Uterus (tissue), 4 donors: ENCODE results near the gene SBDS. TPM values are rescaled to one million over a fixed set of nuclear protein-coding genes. Genes with fewer than 3 reads are reported as not detected.
"Not testable (repeated sequence)": the region's sequence is repeated elsewhere in the genome, so short reads cannot be mapped to it uniquely, and the experiment has no call there.

ENCODE experiments used
- DNase-seq, 2 donors: peaks; one replicate each; pipeline ENCODE4 v3.0.0-alpha.2; 2019 to 2020
- H3K27ac ChIP-seq, 2 donors: fragments of 200-600 bp; sonication (generic); 1 replicate in 1 of 2; 2 replicates in 1 of 2; pipeline ENCODE4 v1.5.1; 2016 to 2018
- H3K27me3 ChIP-seq, 2 donors: fragments of 200-600 bp; sonication (generic); one replicate each; pipeline ENCODE4 v1.5.1; 2018 to 2019; ENCODE audit warnings: control low read depth in 1 of 2
- H3K36me3 ChIP-seq, 2 donors: fragments of 200-600 bp; sonication (generic); one replicate each; pipeline ENCODE4 v1.5.1; 2019; ENCODE audit warnings: control low read depth in 1 of 2
- H3K4me1 ChIP-seq, 2 donors: fragments of 200-600 bp; sonication (generic); one replicate each; pipeline ENCODE4 v1.5.1; 2018 to 2019; ENCODE audit warnings: control low read depth in 1 of 2
- H3K4me3 ChIP-seq, 2 donors: fragments of 200-600 bp; sonication (generic); 1 replicate in 1 of 2; 2 replicates in 1 of 2; pipeline ENCODE4 v1.5.1; 2018 to 2019; ENCODE audit warnings: mild to moderate bottlenecking in 1 of 2
- H3K9me3 ChIP-seq, 2 donors: fragments of 200-600 bp; sonication (generic); one replicate each; pipeline ENCODE4 v1.5.1; 2019; ENCODE audit warnings: control low read depth in 1 of 2
- POLR2A ChIP-seq, 2 donors: fragments of 450-650 bp; IDR thresholded peaks; one replicate each; pipeline ENCODE4 v1.6.1; 2016; ENCODE audit warnings: antibody characterized with exemption in 2 of 2, mild to moderate bottlenecking in 1 of 2, moderate library complexity in 1 of 2
- intact Hi-C: fragments of 100-400 bp; cut with DNase I; formaldehyde crosslinking; loops from one replicate; pipeline ENCODE4 v1.15.1; 2023; ENCODE audit warnings: low total_unique reads
- total RNA-seq, 4 donors: library from RNA; depleted of rRNA in 3 of 4; stranded (reverse); fragments of >200 nt in 3 of 4; gene quantifications; one replicate each; pipeline versions ENCODE4 v1.1.0 to v1.2.4, GENCODE V29; 2014 to 2023
- TF ChIP-seq, protein P1 (sequence below), 4 experiments: fragments of 200-600 bp in 2 of 4; fragments of 450-650 bp in 2 of 4; sonication (generic) in 2 of 4; IDR thresholded peaks; one replicate each; pipeline ENCODE4 v1.5.1; 2016 to 2019; ENCODE audit warnings: antibody characterized with exemption in 4 of 4, mild to moderate bottlenecking in 2 of 4, moderate library complexity in 1 of 4
- donor health status: DM: yes; HTN: yes; CAD: no.

The SBDS gene
- total RNA-seq, 4 donors from 2014 or later, result 57.1 to 134 (median 94.8) TPM

GRCh38 chr7:66994691-66995049, 716 bp downstream of the SBDS start:
- DNase-seq, result peak; percentile 50 to 72
- TF ChIP-seq, protein P1, sequence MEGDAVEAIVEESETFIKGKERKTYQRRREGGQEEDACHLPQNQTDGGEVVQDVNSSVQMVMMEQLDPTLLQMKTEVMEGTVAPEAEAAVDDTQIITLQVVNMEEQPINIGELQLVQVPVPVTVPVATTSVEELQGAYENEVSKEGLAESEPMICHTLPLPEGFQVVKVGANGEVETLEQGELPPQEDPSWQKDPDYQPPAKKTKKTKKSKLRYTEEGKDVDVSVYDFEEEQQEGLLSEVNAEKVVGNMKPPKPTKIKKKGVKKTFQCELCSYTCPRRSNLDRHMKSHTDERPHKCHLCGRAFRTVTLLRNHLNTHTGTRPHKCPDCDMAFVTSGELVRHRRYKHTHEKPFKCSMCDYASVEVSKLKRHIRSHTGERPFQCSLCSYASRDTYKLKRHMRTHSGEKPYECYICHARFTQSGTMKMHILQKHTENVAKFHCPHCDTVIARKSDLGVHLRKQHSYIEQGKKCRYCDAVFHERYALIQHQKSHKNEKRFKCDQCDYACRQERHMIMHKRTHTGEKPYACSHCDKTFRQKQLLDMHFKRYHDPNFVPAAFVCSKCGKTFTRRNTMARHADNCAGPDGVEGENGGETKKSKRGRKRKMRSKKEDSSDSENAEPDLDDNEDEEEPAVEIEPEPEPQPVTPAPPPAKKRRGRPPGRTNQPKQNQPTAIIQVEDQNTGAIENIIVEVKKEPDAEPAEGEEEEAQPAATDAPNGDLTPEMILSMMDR (IDR thresholded peaks at IDR 0.05), result peak in 1 of 4 experiments; percentile 21
- peak; percentile 13 to 71 for TF ChIP-seq POLR2A (IDR thresholded peaks at IDR 0.05)
- intact Hi-C loops, H3K36me3 ChIP-seq, H3K9me3 ChIP-seq, H3K27me3 ChIP-seq, H3K4me1 ChIP-seq: not testable (repeated sequence)
- Histone ChIP-seq H3K27ac (peak overlapping the region; percentile 97 to 100), H3K4me3 (peak overlapping the region; percentile 55 to 87)

GRCh38 chr7:66994051-66994450, 1.3 kb downstream of the SBDS start:
- H3K4me1 ChIP-seq, H3K36me3 ChIP-seq, H3K27me3 ChIP-seq, DNase-seq, intact Hi-C loops, H3K9me3 ChIP-seq: not testable (repeated sequence)
- H3K27ac ChIP-seq, result peak overlapping the region; percentile 97 to 100
- peak overlapping the region; percentile 55 to 87 for H3K4me3 ChIP-seq

- H3K4me1 ChIP-seq, H3K27ac ChIP-seq, H3K4me3 ChIP-seq, H3K27me3 ChIP-seq, H3K36me3 ChIP-seq, H3K9me3 ChIP-seq, DNase-seq, intact Hi-C loops: not testable (repeated sequence)
These were observed 5.8 kb downstream of the SBDS start for GRCh38 chr7:66989552-66989951.

DNA sequence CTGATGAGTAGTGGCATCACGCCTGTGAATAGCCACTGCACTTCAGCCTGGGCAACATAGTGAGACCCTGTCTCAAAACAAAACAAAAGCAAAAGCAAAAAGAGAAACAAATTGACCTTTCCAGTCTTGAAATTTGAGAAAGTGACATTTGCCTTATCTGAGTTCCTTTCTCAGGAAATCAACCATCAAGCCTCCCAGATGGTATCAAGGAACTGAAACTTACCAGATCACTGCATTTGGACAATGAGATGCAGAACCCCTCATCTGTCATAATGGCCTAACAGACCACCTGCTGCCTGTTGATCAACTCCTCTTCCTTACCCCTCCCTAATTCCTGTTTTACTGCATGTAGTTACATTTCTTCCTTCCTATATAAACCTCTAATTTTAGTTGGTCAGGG, 15.1 kb downstream of the SBDS start:
- H3K36me3 ChIP-seq, H3K4me3 ChIP-seq, H3K27me3 ChIP-seq, H3K9me3 ChIP-seq, H3K4me1 ChIP-seq, DNase-seq, intact Hi-C loops, H3K27ac ChIP-seq: not testable (repeated sequence)

GRCh38 chr7:66979013-66979412, 16.4 kb downstream of the SBDS start:
- H3K27ac ChIP-seq, H3K36me3 ChIP-seq, H3K4me1 ChIP-seq, H3K9me3 ChIP-seq, DNase-seq, H3K4me3 ChIP-seq, H3K27me3 ChIP-seq, intact Hi-C loops: not testable (repeated sequence)

DNA sequence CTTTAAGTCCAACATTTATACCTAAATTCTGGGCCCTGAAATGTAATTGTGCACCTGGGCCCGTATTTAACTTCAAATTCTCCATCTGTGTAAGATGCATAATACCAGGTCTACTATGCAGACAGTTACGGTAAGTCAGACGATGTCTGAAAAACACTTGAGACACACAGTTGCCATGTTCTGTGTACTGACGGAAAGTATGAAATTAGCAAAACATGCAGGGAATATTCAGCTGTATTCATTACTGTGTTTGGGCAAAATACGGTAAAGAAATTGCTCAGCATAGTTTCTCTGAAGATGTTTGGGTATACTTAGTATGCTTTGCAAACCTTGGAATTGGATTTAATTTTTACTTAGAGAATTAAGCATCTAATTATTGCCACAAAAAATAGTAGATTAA, 17.1 kb downstream of the SBDS start:
- H3K27me3 ChIP-seq, DNase-seq, intact Hi-C loops, H3K9me3 ChIP-seq, H3K36me3 ChIP-seq, H3K4me1 ChIP-seq, H3K27ac ChIP-seq, H3K4me3 ChIP-seq: not testable (repeated sequence)

GRCh38 chr7:66974986-66975590, 20.3 kb downstream of the SBDS start:
- Histone ChIP-seq H3K4me1 (no peaks in the 10 kb centered on the region), H3K27me3 (no peaks in the 10 kb centered on the region), H3K36me3 (no peaks in the 10 kb centered on the region), H3K9me3 (no peaks in the 10 kb centered on the region), H3K27ac (no peak overlapping the region), H3K4me3 (no peak overlapping the region)
- intact Hi-C loops, result no loop called here
- DNase-seq, result no peak
- no peak for TF ChIP-seq POLR2A (IDR thresholded peaks at IDR 0.05)
- TF ChIP-seq, protein P1 (IDR thresholded peaks at IDR 0.05), result no peak

- Histone ChIP-seq H3K4me1 (no peaks in the 10 kb centered on the region), H3K4me3 (no peak overlapping the region), H3K9me3 (no peaks in the 10 kb centered on the region), H3K36me3 (no peaks in the 10 kb centered on the region), H3K27me3 (no peaks in the 10 kb centered on the region), H3K27ac (no peak overlapping the region)
- intact Hi-C loops, result no loop called here
- DNase-seq, result no peak
- no peak for TF ChIP-seq POLR2A (IDR thresholded peaks at IDR 0.05)
- TF ChIP-seq, protein P1 (IDR thresholded peaks at IDR 0.05), result no peak
These were observed 25.1 kb downstream of the SBDS start for GRCh38 chr7:66970310-66970709.

- intact Hi-C loops, H3K9me3 ChIP-seq, H3K36me3 ChIP-seq, H3K27me3 ChIP-seq, H3K4me1 ChIP-seq, H3K27ac ChIP-seq, DNase-seq, H3K4me3 ChIP-seq: not testable (repeated sequence)
These were observed 26.4 kb downstream of the SBDS start for GRCh38 chr7:66969001-66969400.
